K562 (cell line): ENCODE data around the gene CREB3L2. TPM values are rescaled to one million over a fixed set of nuclear protein-coding genes. Genes with fewer than 3 reads are reported as not detected.

Experiments used
- ARHGAP35 ChIP-seq: fragments of 450-650 bp; IDR thresholded peaks from 2 replicates; pipeline ENCODE4 v1.6.1; 2018; ENCODE audit not compliant: partially characterized antibody
- ARID2 ChIP-seq: fragments of 450-650 bp; IDR thresholded peaks from 2 replicates; pipeline ENCODE4 v1.6.1; 2017; ENCODE audit warnings: antibody characterized with exemption, mild to moderate bottlenecking
- ATF7 ChIP-seq: fragments of 450-650 bp; IDR thresholded peaks from 2 replicates; pipeline ENCODE4 v1.7.1; 2014; ENCODE audit warnings: mild to moderate bottlenecking, moderate library complexity
- CCNT2 ChIP-seq: IDR thresholded peaks from 2 replicates; pipeline ENCODE4 v1.6.1; 2011; ENCODE audit warnings: borderline replicate concordance, low read depth, mild to moderate bottlenecking, moderate library complexity, mixed read lengths, low read length; ENCODE audit not compliant: insufficient read length; ENCODE audit errors: extremely low read depth
- CREB1 ChIP-seq, 2 experiments: sonication (generic) in 1 of 2; formaldehyde crosslinking in 1 of 2; IDR thresholded peaks; 2 replicates each; pipeline versions ENCODE4 v1.6.1 to v1.8.0; 2012 to 2022; ENCODE audit warnings: inconsistent platforms in 1 of 2, mild to moderate bottlenecking in 1 of 2, missing genetic modification reagents in 1 of 2, moderate library complexity in 1 of 2
- ELF4 ChIP-seq: fragments of 450-650 bp; formaldehyde crosslinking; IDR thresholded peaks from 2 replicates; pipeline ENCODE4 v1.4.0; 2022; ENCODE audit warnings: missing genetic modification characterization
- ETS1 ChIP-seq: conservative IDR thresholded peaks from 2 replicates; pipeline ENCODE4 v1.6.1; 2011; ENCODE audit warnings: low read depth, mild to moderate bottlenecking, low read length; ENCODE audit not compliant: control insufficient read depth
- FOXP1 ChIP-seq: sonication (generic); formaldehyde crosslinking; IDR thresholded peaks from 2 replicates; pipeline ENCODE4 v1.8.0; 2022; ENCODE audit warnings: mild to moderate bottlenecking, missing genetic modification reagents
- GTF2E2 ChIP-seq: fragments of 200-800 bp; sonication (Bioruptor generic); IDR thresholded peaks from 2 replicates; pipeline ENCODE4 v1.6.1; 2016; ENCODE audit warnings: missing genetic modification characterization, missing compliant biosample characterization
- GTF2F1 ChIP-seq: IDR thresholded peaks from 2 replicates; pipeline ENCODE4 v1.6.1; 2011; ENCODE audit warnings: low read depth, low read length, improper control_type of control experiment
- LARP7 ChIP-seq: fragments of 450-650 bp; IDR thresholded peaks from 2 replicates; pipeline ENCODE4 v1.6.1; 2016
- MXI1 ChIP-seq: IDR thresholded peaks from 2 replicates; pipeline ENCODE4 v1.6.1; 2011; ENCODE audit warnings: low read depth, mild to moderate bottlenecking, improper control_type of control experiment, low read length
- MYBL2 ChIP-seq, 2 experiments: fragments of 450-650 bp in 1 of 2; sonication (generic) in 1 of 2; formaldehyde crosslinking in 1 of 2; IDR thresholded peaks; 2 replicates each; pipeline versions ENCODE4 v1.6.1 to v1.8.1; 2017 to 2022; ENCODE audit warnings: borderline replicate concordance in 1 of 2, inconsistent platforms in 1 of 2, low read depth in 1 of 2, mild to moderate bottlenecking in 1 of 2, missing genetic modification reagents in 1 of 2, moderate library complexity in 1 of 2
- NFE2L1 ChIP-seq: fragments of 450-650 bp; IDR thresholded peaks from 2 replicates; pipeline ENCODE4 v1.6.1; 2016; ENCODE audit warnings: missing genetic modification characterization, low read depth, mild to moderate bottlenecking, missing compliant biosample characterization, moderate library complexity, borderline replicate concordance
- NFXL1 ChIP-seq: fragments of 450-650 bp; formaldehyde crosslinking; IDR thresholded peaks from 2 replicates; pipeline ENCODE4 v1.4.0; 2021; ENCODE audit warnings: mild to moderate bottlenecking
- PHF21A ChIP-seq: fragments of 450-650 bp; IDR thresholded peaks from 2 replicates; pipeline ENCODE4 v1.6.1; 2017; ENCODE audit warnings: low read depth, borderline replicate concordance
- PRPF4 ChIP-seq: fragments of 200-400 bp; formaldehyde crosslinking; IDR thresholded peaks from one replicate; pipeline ENCODE4 v1.6.1; 2017; ENCODE audit warnings: low read length, low read depth, mild to moderate bottlenecking; ENCODE audit not compliant: insufficient read depth, poor library complexity, severe bottlenecking
- SRSF3 ChIP-seq: fragments of 200-400 bp; formaldehyde crosslinking; IDR thresholded peaks from 2 replicates; pipeline ENCODE4 v1.6.1; 2016; ENCODE audit warnings: mild to moderate bottlenecking, low read length, moderate library complexity; ENCODE audit not compliant: insufficient read depth
- TARDBP ChIP-seq: fragments of 450-650 bp; IDR thresholded peaks from 2 replicates; pipeline ENCODE4 v1.6.1; 2016
- TEAD1 ChIP-seq, 2 experiments: fragments of 450-650 bp in 1 of 2; sonication (generic) in 1 of 2; formaldehyde crosslinking; IDR thresholded peaks; 2 replicates each; pipeline versions ENCODE4 v1.4.0 to v1.8.0; 2020 to 2022; ENCODE audit warnings: mild to moderate bottlenecking in 2 of 2, missing genetic modification reagents in 1 of 2
- ZKSCAN1 ChIP-seq: fragments of 150-350 bp; IDR thresholded peaks from 2 replicates; pipeline ENCODE4 v1.6.1; 2016; ENCODE audit warnings: low read depth, low read length
- ZNF23 ChIP-seq: fragments of 250-450 bp; sonication (Bioruptor Pico); IDR thresholded peaks from 2 replicates; pipeline ENCODE4 v1.4.0; 2020; ENCODE audit warnings: mild to moderate bottlenecking
- ZNF274 ChIP-seq: IDR thresholded peaks from 2 replicates; pipeline ENCODE4 v1.6.1; 2011; ENCODE audit warnings: low read depth, mild to moderate bottlenecking, low read length, moderate library complexity, borderline replicate concordance
- ZNF445 ChIP-seq: fragments of 250-450 bp; sonication (Bioruptor Pico); IDR thresholded peaks from 2 replicates; pipeline ENCODE4 v1.4.0; 2020; ENCODE audit warnings: low read depth, mild to moderate bottlenecking, moderate library complexity
- polyA plus RNA-seq, 8 experiments: library from polyadenylated mRNA; depleted of rRNA in 4 of 8; stranded (reverse) in 5 of 8; unstranded in 3 of 8; fragments of >200 nt; fragmentation: Nextera tagmentation in 2 of 8; fragmentation: Illumina TruSeq in 1 of 8; extraction: Ambion mirVana in 2 of 8; extraction: Trizol in 1 of 8; gene quantifications; 2 replicates each; pipeline versions ENCODE4 v1.2.1 to v1.2.3, GENCODE V29; 2011 to 2014; ENCODE audit warnings: inconsistent platforms in 1 of 8, missing spikeins in 1 of 8
- total RNA-seq, 7 experiments: library from RNA; depleted of rRNA in 6 of 7; stranded (reverse); fragments of >200 nt in 6 of 7; fragmentation: Illumina TruSeq in 2 of 7; extraction: Trizol in 2 of 7; gene quantifications; 2 replicates each; pipeline versions ENCODE4 v1.2.1 to v1.2.3, GENCODE V29; 2011 to 2021; ENCODE audit warnings: low replicate concordance in 1 of 7
- TF ChIP-seq, protein P1 (sequence below), 2 experiments: fragments of 200-800 bp in 1 of 2; sonication (Bioruptor generic) in 1 of 2; sonication (generic) in 1 of 2; formaldehyde crosslinking in 1 of 2; IDR thresholded peaks in 1 of 2; conservative IDR thresholded peaks in 1 of 2; 2 replicates each; pipeline versions ENCODE4 v1.5.0 to v1.6.1; 2016 to 2020; ENCODE audit warnings: missing compliant biosample characterization in 1 of 2, missing genetic modification characterization in 1 of 2, missing genetic modification reagents in 1 of 2

The CREB3L2 gene
- total and polyA plus RNA-seq, 9 of the 15 experiments (the other 6 are each of a cell fraction or from before 2014, with no cell fraction given) = 7.1 to 45.6 (median 15.8) TPM

GRCh38 chr7:138002096-138002827 lies 376 bp upstream of the CREB3L2 start (continued):
- TF ChIP-seq ARHGAP35 (no peak), TEAD1 (CRISPR knock-in tag; IDR thresholded peaks at IDR 0.05) (peak; percentile 95 to 100), FOXP1 (no peak), SRSF3 (no peak), ZNF23 (CRISPR knock-in tag) (0 out of 2 replicates have a peak, but pooled peaks have one; percentile 30), NFXL1 (CRISPR knock-in tag) (no peak), PRPF4 (no peak), GTF2E2 (tag) (no peak), ARID2 (no peak), ELF4 (CRISPR knock-in tag) (no peak), ZNF445 (no peak), LARP7 (no peak), CCNT2 (no peak), ZNF274 (no peak), ETS1 (no peak), ZKSCAN1 (no peak), MXI1 (no peak), PHF21A (no peak), MYBL2 (IDR thresholded peaks at IDR 0.05; ENCODE audit: low read depth) (no peak; the same call in 1 of the 2 replicates), MYBL2 (CRISPR knock-in tag; IDR thresholded peaks at IDR 0.05; ENCODE audit: borderline replicate concordance) (no peak), GTF2F1 (0 out of 2 replicates have a peak, but pooled peaks have one; percentile 37), CREB1 (IDR thresholded peaks at IDR 0.05) (peak; percentile 94), CREB1 (CRISPR knock-in tag; IDR thresholded peaks at IDR 0.05) (peak; percentile 95), NFE2L1 (no peak), TARDBP (no peak), ATF7 (peak; percentile 99)
- TF ChIP-seq, protein P1, sequence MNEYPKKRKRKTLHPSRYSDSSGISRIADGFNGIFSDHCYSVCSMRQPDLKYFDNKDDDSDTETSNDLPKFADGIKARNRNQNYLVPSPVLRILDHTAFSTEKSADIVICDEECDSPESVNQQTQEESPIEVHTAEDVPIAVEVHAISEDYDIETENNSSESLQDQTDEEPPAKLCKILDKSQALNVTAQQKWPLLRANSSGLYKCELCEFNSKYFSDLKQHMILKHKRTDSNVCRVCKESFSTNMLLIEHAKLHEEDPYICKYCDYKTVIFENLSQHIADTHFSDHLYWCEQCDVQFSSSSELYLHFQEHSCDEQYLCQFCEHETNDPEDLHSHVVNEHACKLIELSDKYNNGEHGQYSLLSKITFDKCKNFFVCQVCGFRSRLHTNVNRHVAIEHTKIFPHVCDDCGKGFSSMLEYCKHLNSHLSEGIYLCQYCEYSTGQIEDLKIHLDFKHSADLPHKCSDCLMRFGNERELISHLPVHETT (CRISPR knock-in tag; conservative IDR thresholded peaks at IDR 0.05 in 1 of 2, IDR thresholded peaks at IDR 0.05 in 1 of 2) = no peak
